Mesothelial cell of epicardium (in vitro differentiated cells): Measurements from ENCODE around the gene MGAT4D. TPM values are rescaled to one million over a fixed set of nuclear protein-coding genes. Genes with fewer than 3 reads are reported as not detected.

ENCODE experiments used
- DNase-seq, 2 experiments: peaks; one replicate each; pipeline ENCODE4 v3.0.0; 2021; ENCODE audit warnings: low spot score in 2 of 2; ENCODE audit not compliant: unreplicated experiment in 2 of 2
- H3K27ac Mint-ChIP-seq: 2 replicates; pipeline ENCODE4 v1.8.0; 2021; ENCODE audit warnings: mixed read lengths
- H3K27me3 Mint-ChIP-seq: 2 replicates; pipeline ENCODE4 v1.8.0; 2021; ENCODE audit warnings: low read depth, mixed read lengths
- H3K36me3 Mint-ChIP-seq: 2 replicates; pipeline ENCODE4 v1.8.0; 2021; ENCODE audit warnings: mixed read lengths
- H3K4me1 Mint-ChIP-seq: 2 replicates; pipeline ENCODE4 v1.8.0; 2021; ENCODE audit warnings: mixed read lengths
- H3K4me3 Mint-ChIP-seq: 2 replicates; pipeline ENCODE4 v1.8.0; 2021; ENCODE audit warnings: mild to moderate bottlenecking, moderate library complexity, mixed read lengths
- H3K9me3 Mint-ChIP-seq: 2 replicates; pipeline ENCODE4 v1.8.0; 2021; ENCODE audit warnings: mixed read lengths
- total RNA-seq: library from RNA; stranded (reverse); gene quantifications from 3 replicates; pipeline ENCODE4 v1.2.1, GENCODE V29; 2021
- TF ChIP-seq, protein P1 (sequence below): fragments of 200-600 bp; sonication (generic); IDR thresholded peaks from one replicate; pipeline ENCODE4 v1.5.0; 2021; ENCODE audit warnings: antibody characterized with exemption; ENCODE audit not compliant: unreplicated experiment

Gene MGAT4D
- total RNA-seq, 1 donor from 2014 or later: not detected

GRCh38 chr4:140483445-140483844, 14.6 kb downstream of the MGAT4D start:
- no peaks in the 10 kb centered on the region for H3K4me1 Mint-ChIP-seq
- no peak for DNase-seq
- TF ChIP-seq, protein P1, sequence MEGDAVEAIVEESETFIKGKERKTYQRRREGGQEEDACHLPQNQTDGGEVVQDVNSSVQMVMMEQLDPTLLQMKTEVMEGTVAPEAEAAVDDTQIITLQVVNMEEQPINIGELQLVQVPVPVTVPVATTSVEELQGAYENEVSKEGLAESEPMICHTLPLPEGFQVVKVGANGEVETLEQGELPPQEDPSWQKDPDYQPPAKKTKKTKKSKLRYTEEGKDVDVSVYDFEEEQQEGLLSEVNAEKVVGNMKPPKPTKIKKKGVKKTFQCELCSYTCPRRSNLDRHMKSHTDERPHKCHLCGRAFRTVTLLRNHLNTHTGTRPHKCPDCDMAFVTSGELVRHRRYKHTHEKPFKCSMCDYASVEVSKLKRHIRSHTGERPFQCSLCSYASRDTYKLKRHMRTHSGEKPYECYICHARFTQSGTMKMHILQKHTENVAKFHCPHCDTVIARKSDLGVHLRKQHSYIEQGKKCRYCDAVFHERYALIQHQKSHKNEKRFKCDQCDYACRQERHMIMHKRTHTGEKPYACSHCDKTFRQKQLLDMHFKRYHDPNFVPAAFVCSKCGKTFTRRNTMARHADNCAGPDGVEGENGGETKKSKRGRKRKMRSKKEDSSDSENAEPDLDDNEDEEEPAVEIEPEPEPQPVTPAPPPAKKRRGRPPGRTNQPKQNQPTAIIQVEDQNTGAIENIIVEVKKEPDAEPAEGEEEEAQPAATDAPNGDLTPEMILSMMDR: no peak
- H3K27me3 Mint-ChIP-seq: peaks cover 14% of the 10 kb centered on the region
- H3K36me3 Mint-ChIP-seq: no peaks in the 10 kb centered on the region
- no peak overlapping the region for H3K27ac Mint-ChIP-seq
- H3K9me3 Mint-ChIP-seq: peaks cover 11% of the 10 kb centered on the region
- H3K4me3 Mint-ChIP-seq: no peak overlapping the region

- no peak for DNase-seq
- Mint-ChIP-seq H3K4me1 (no peaks in the 10 kb centered on the region), H3K9me3 (no peaks in the 10 kb centered on the region), H3K27ac (no peak overlapping the region), H3K36me3 (no peaks in the 10 kb centered on the region), H3K27me3 (peaks cover 35% of the 10 kb centered on the region), H3K4me3 (no peak overlapping the region)
- TF ChIP-seq, protein P1: no peak
Observed at GRCh38 chr4:140472156-140472555, 25.9 kb downstream of the MGAT4D start.

DNA sequence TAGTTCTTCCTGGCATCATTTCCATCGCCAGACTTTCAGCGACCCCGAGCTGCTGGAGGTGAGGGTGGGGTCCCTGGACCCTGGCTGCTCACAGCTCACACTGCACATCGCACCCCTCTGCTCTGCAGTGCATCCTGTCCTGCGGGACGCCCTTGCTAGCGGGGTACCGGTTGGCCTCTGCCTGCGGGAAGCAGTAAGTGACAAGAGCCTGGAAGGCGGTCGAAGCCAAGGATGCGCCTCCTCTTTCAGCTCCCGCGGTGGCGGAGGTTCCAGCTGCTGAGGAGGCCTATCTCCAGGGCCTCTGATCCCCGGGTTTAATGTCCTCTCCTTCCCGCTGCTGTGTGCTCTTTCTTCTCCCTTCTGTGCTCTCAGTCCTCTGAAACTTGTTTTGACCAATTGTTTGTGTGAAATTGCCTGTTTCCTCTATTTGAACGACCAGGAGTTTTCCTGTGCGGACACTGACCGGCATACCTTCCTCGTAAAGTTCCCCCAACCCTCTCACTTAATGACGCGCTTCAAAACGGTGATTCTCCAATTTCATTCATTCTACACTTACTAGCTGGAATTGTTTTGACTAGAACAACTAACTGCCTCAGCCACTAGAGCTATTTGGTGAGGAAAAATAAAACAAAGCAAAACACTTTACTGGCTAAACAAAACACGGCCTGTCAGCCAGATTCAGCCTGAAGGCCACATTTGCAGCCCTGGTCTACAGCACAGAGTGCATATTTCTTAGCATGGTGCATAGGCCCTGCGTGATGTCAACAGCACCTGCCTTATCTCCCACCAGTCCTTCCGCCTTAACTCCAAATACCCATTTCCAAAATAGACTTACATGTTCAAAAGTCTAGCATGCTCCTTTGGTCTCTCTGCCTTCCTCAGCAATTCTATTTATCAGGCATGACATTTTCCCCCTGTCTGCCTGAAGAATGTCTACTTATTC, 28.0 kb downstream of the MGAT4D start:
- no peak overlapping the region for H3K27ac Mint-ChIP-seq
- TF ChIP-seq, protein P1: no peak
- no peak overlapping the region for H3K4me3 Mint-ChIP-seq
- peaks cover 5% of the 10 kb centered on the region for H3K4me1 Mint-ChIP-seq
- DNase-seq: no peak
- no peaks in the 10 kb centered on the region for H3K36me3 Mint-ChIP-seq
- H3K9me3 Mint-ChIP-seq: no peaks in the 10 kb centered on the region
- H3K27me3 Mint-ChIP-seq: peaks cover 42% of the 10 kb centered on the region

DNA sequence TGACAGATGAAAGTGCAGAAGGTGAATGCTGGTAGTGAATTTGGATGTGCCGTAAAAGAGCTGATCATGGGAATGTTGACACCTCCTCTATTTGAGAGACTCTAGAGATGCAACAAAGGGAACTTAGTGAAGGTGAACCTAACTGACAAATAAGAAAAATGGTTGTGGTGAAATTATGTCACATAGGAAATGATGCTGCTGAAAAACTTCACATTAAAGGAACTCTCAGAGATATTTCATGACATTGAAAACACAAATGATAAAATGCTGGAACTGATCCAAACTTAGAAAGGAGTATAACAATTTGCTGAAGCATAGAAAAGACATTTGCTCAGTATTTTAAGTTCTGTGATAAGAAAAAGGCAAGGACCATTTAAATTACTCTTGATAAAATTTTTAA, 31.9 kb downstream of the MGAT4D start:
- H3K36me3 Mint-ChIP-seq: no peaks in the 10 kb centered on the region
- TF ChIP-seq, protein P1: no peak
- no peak overlapping the region for H3K27ac Mint-ChIP-seq
- no peak overlapping the region for H3K4me3 Mint-ChIP-seq
- DNase-seq: no peak
- peaks cover 32% of the 10 kb centered on the region for H3K27me3 Mint-ChIP-seq
- H3K4me1 Mint-ChIP-seq: peaks cover 5% of the 10 kb centered on the region
- no peaks in the 10 kb centered on the region for H3K9me3 Mint-ChIP-seq

DNA sequence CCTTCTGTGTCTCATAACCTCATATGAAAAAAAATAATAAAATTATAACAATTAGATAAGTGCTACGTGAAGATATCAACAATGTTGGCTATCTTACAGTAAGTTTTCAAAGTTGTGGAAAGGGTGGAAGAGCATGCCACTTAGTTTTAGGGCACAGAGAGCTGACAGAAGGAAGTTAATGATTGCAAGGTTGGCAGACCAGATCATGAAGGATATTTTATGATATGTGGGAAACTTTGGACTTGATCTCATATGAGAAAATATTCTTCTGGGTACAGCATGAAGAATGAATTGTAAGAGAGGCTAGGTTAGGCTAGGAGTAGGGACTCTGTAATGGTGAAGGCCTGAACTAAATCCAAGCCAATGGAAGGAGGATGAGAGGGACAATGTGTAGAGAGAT, 34.5 kb downstream of the MGAT4D start:
- TF ChIP-seq, protein P1: no peak
- no peak for DNase-seq
- no peaks in the 10 kb centered on the region for H3K36me3 Mint-ChIP-seq
- H3K9me3 Mint-ChIP-seq: no peaks in the 10 kb centered on the region
- H3K4me1 Mint-ChIP-seq: peaks cover 5% of the 10 kb centered on the region
- peaks cover 20% of the 10 kb centered on the region for H3K27me3 Mint-ChIP-seq
- H3K27ac Mint-ChIP-seq: no peak overlapping the region
- no peak overlapping the region for H3K4me3 Mint-ChIP-seq
